ENCODE measurements around the gene STAT1.

GRCh38 chr2:190959911-190960788, 53.8 kb downstream of the STAT1 start:
- TF ChIP-seq CTCF (IDR thresholded peaks at IDR 0.05) (no peak), EP300 (IDR thresholded peaks at IDR 0.05; ENCODE audit: low read depth) (no peak)
